ENCODE data around the gene NCOA4.
"Not testable (repeated sequence)": the region's sequence is repeated elsewhere in the genome, so short reads cannot be mapped to it uniquely, and the experiment has no call there.

DNA sequence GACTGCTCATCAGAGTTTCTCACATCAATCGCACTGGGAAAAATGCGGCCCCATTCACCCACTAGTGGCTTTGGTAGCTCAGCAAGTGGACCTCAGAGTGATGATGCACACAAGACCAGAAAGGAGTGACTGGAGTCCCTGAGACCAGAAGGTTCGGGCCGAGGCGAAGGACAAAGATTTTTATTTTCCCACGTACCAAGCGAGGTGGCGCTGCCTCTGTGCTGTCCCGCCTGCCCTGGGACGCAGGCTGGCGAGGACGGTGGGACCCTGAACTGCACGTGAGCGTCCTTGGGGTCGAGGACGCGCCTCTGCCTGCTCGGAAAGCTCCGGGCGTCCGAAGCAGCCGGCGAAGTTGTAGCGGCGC lies 58.7 kb downstream of the NCOA4 start:
- TF ChIP-seq YY1 (IDR thresholded peaks at IDR 0.05; ENCODE audit: insufficient read depth, insufficient read length); SUZ12 (IDR thresholded peaks at IDR 0.05; ENCODE audit: extremely low read depth, insufficient read depth, insufficient read length): not testable (repeated sequence)

Data from NT2/D1 (cell line).